ENCODE measurements around the gene ATOH8. TPM values are rescaled to one million over a fixed set of nuclear protein-coding genes. Genes with fewer than 3 reads are reported as not detected.

ATOH8 gene
- total RNA-seq, 1 experiment from 2014 or later: 0.81 TPM

- no peak for TF ChIP-seq PRDM15 (CRISPR knock-in tag; IDR thresholded peaks at IDR 0.05)
These were observed 3.1 kb downstream of the ATOH8 start (continued) for GRCh38 chr2:85756822-85757435.

GRCh38 chr2:85757860-85758259, 4.1 kb downstream of the ATOH8 start:
- Mint-ChIP-seq H3K4me3 (no peak overlapping the region), H3K27ac (no peak overlapping the region), H3K4me1 (peaks cover 8% of the 10 kb centered on the region), H3K27me3 (ENCODE audit: low read depth) (peaks cover 57% of the 10 kb centered on the region), H3K9me3 (no peaks in the 10 kb centered on the region), H3K36me3 (no peaks in the 10 kb centered on the region)
- CTCF ChIA-PET: interaction anchor here (1.0 to 2.4 kb wide), 3 partner anchors 11 to 56 kb away, joined by 3 to 9 read pairs (median 4); no protein-coding TSS in a partner anchor
- TF ChIP-seq ZNF281 (CRISPR knock-in tag; IDR thresholded peaks at IDR 0.05): no peak
- no peak for TF ChIP-seq CDX4 (CRISPR knock-in tag; IDR thresholded peaks at IDR 0.05; ENCODE audit: borderline replicate concordance)
- no peak for TF ChIP-seq TCF7 (CRISPR knock-in tag; IDR thresholded peaks at IDR 0.05; ENCODE audit: low read depth)
- no peak for TF ChIP-seq NFYB (CRISPR knock-in tag; conservative IDR thresholded peaks at IDR 0.05; ENCODE audit: low read depth)
- TF ChIP-seq CREM (CRISPR knock-in tag; IDR thresholded peaks at IDR 0.05): no peak
- TF ChIP-seq TEAD4 (CRISPR knock-in tag; IDR thresholded peaks at IDR 0.05): no peak
- no peak for TF ChIP-seq ESRRA (CRISPR knock-in tag; IDR thresholded peaks at IDR 0.05; ENCODE audit: borderline replicate concordance)
- TF ChIP-seq SMAD3 (CRISPR knock-in tag; IDR thresholded peaks at IDR 0.05; ENCODE audit: borderline replicate concordance): no peak
- no peak for TF ChIP-seq PRDM15 (CRISPR knock-in tag; IDR thresholded peaks at IDR 0.05)
- no peak for TF ChIP-seq ZBTB21 (CRISPR knock-in tag; IDR thresholded peaks at IDR 0.05; ENCODE audit: borderline replicate concordance)
- no peak for TF ChIP-seq ZNF219 (CRISPR knock-in tag; IDR thresholded peaks at IDR 0.05; ENCODE audit: borderline replicate concordance)
- TF ChIP-seq RORB (CRISPR knock-in tag; IDR thresholded peaks at IDR 0.05): no peak
- no peak for TF ChIP-seq ATF6 (CRISPR knock-in tag; IDR thresholded peaks at IDR 0.05)
- ATAC-seq (no peak), DNase-seq (ENCODE audit: low spot score) (no peak)
- POLR2A ChIA-PET: no interaction called here
